B cell (primary cell): Measurements from ENCODE around the gene NDUFA6. TPM values are rescaled to one million over a fixed set of nuclear protein-coding genes. Genes with fewer than 3 reads are reported as not detected.

Source experiments
- ATAC-seq: fragments of 200-7000 bp; cut with Tn5 transposase; one replicate; pipeline ENCODE4 v1.10.0; 2021; ENCODE audit warnings: low read depth, mild to moderate bottlenecking, moderate number of reproducible peaks, moderate library complexity
- CTCF ChIA-PET: fragments of 350-600 bp; sonication (Branson Sonifier 250); formaldehyde crosslinking; loops from one replicate; lab custom pipeline; 2021; ENCODE audit warnings: antibody characterized with exemption, inconsistent platforms; lab: Charles Lee
- POLR2A ChIA-PET: fragments of 350-600 bp; sonication (Branson Sonifier 250); formaldehyde crosslinking; loops from one replicate; lab custom pipeline; 2021; ENCODE audit warnings: antibody characterized with exemption; lab: Charles Lee
- DNase-seq: peaks from one replicate; pipeline ENCODE4 v3.0.0; 2013
- H2AFZ ChIP-seq: 2 replicates; pipeline ENCODE4 v1.6.1; 2012; ENCODE audit warnings: mild to moderate bottlenecking, low read depth, low read length; ENCODE audit not compliant: insufficient read depth, poor library complexity, severe bottlenecking
- H3K27ac ChIP-seq, 2 donors: 1 replicate in 1 of 2; 2 replicates in 1 of 2; pipeline ENCODE4 v1.5.1; 2012 to 2013; ENCODE audit warnings: low read length in 2 of 2, mild to moderate bottlenecking in 2 of 2, moderate library complexity in 1 of 2
- H3K27me3 ChIP-seq, 4 experiments: fragments of 200-600 bp in 1 of 4; sonication (generic) in 1 of 4; replicated peaks in 1 of 4; 1 replicate in 2 of 4; 2 replicates in 2 of 4; pipeline versions ENCODE4 v1.6.1 to v1.7.0; 2013 to 2016; ENCODE audit warnings: low read length in 3 of 4, mild to moderate bottlenecking in 2 of 4, mixed read lengths in 1 of 4, moderate library complexity in 1 of 4; ENCODE audit not compliant: insufficient read depth in 4 of 4, control insufficient read depth in 3 of 4; ENCODE audit errors: control extremely low read depth in 1 of 4
- H3K36me3 ChIP-seq, 2 experiments: replicated peaks in 1 of 2; 1 replicate in 1 of 2; 2 replicates in 1 of 2; pipeline versions ENCODE4 v1.6.1 to v1.7.1; 2013; ENCODE audit warnings: low read length in 1 of 2; ENCODE audit not compliant: insufficient read depth in 2 of 2, control insufficient read depth in 1 of 2; ENCODE audit errors: control extremely low read depth in 1 of 2, extremely low read depth in 1 of 2
- H3K4me1 ChIP-seq, 2 donors: fragments of 200-600 bp in 1 of 2; sonication (generic) in 1 of 2; 1 replicate in 1 of 2; 2 replicates in 1 of 2; pipeline versions ENCODE4 v1.5.1 to v1.6.1; 2013 to 2017; ENCODE audit warnings: low read length in 2 of 2; ENCODE audit not compliant: control insufficient read depth in 2 of 2, insufficient read depth in 2 of 2
- H3K4me2 ChIP-seq: replicated peaks from 2 replicates; pipeline ENCODE3; 2012; ENCODE audit warnings: mild to moderate bottlenecking, low read depth, low read length; ENCODE audit not compliant: poor library complexity, severe bottlenecking
- H3K4me3 ChIP-seq, 5 experiments: fragments of 200-600 bp in 1 of 5; sonication (generic) in 1 of 5; 1 replicate in 3 of 5; 2 replicates in 2 of 5; pipeline versions ENCODE4 v1.5.1 to v1.7.0; 2011 to 2016; ENCODE audit warnings: low read length in 4 of 5, mild to moderate bottlenecking in 4 of 5, low read depth in 2 of 5, control low read depth in 1 of 5, moderate library complexity in 1 of 5; ENCODE audit not compliant: insufficient read depth in 1 of 5; ENCODE audit errors: control extremely low read depth in 1 of 5, extremely low read depth in 1 of 5
- H3K79me2 ChIP-seq: fragments of 200-600 bp; sonication (generic); one replicate; pipeline ENCODE4 v1.6.0; 2016; ENCODE audit warnings: low read length; ENCODE audit not compliant: control insufficient read depth, insufficient read depth
- H3K9ac ChIP-seq: fragments of 200-600 bp; sonication (generic); 2 replicates; pipeline ENCODE4 v1.6.1; 2017; ENCODE audit warnings: mild to moderate bottlenecking, low read length, moderate library complexity
- H3K9me3 ChIP-seq, 3 donors: one replicate each; pipeline versions ENCODE4 v1.6.1 to v1.7.1; 2013; ENCODE audit warnings: low read length in 2 of 3; ENCODE audit not compliant: control insufficient read depth in 2 of 3, insufficient read depth in 1 of 3; ENCODE audit errors: control extremely low read depth in 1 of 3
- H4K20me1 ChIP-seq: 2 replicates; pipeline ENCODE4 v1.6.0; 2012; ENCODE audit warnings: mild to moderate bottlenecking, low read length; ENCODE audit not compliant: insufficient read depth, control insufficient read depth, poor library complexity, severe bottlenecking
- H3K27ac Mint-ChIP-seq: one replicate; pipeline ENCODE4 v1.8.0; 2021; ENCODE audit warnings: mixed read lengths
- H3K27me3 Mint-ChIP-seq: one replicate; pipeline ENCODE4 v1.8.0; 2021; ENCODE audit warnings: mixed read lengths
- H3K4me1 Mint-ChIP-seq: one replicate; pipeline ENCODE4 v1.8.0; 2021; ENCODE audit warnings: mixed read lengths
- H3K4me3 Mint-ChIP-seq: one replicate; pipeline ENCODE4 v1.8.0; 2021; ENCODE audit warnings: mixed read lengths
- H3K9me3 Mint-ChIP-seq: one replicate; pipeline ENCODE4 v1.8.0; 2022; ENCODE audit warnings: mixed read lengths; ENCODE audit not compliant: insufficient read depth
- EZH2 ChIP-seq: IDR thresholded peaks from 2 replicates; pipeline ENCODE4 v1.6.1; 2012; ENCODE audit warnings: borderline replicate concordance, low read depth, mild to moderate bottlenecking, moderate library complexity, low read length; ENCODE audit not compliant: insufficient read depth, poor library complexity, severe bottlenecking
- WGBS: methylation state at CpG from one replicate; pipeline ENCODE4 v1.1.5; 2013; ENCODE audit warnings: missing lambda C conversion rate; ENCODE audit not compliant: insufficient coverage; 5-methylcytosine and 5-hydroxymethylcytosine counted together
- intact Hi-C: fragments of 100-400 bp; cut with micrococcal nuclease; formaldehyde crosslinking; loops from one replicate; pipeline ENCODE4 v1.10.0; 2022
- polyA plus RNA-seq: library from polyadenylated mRNA; depleted of rRNA; stranded (reverse); fragments of >200 nt; gene quantifications from 2 replicates; pipeline ENCODE4 v1.2.3, GENCODE V29; 2012
- total RNA-seq, 2 donors: library from RNA; stranded (reverse); fragments of 120-200 nt in 1 of 2; gene quantifications; 1 replicate in 1 of 2; 2 replicates in 1 of 2; pipeline versions ENCODE4 v1.2.3 to v1.2.4, GENCODE V29; 2013 to 2022
- TF ChIP-seq, protein P1 (sequence below): fragments of 200-600 bp; IDR thresholded peaks from one replicate; pipeline ENCODE4 v1.8.0; 2022; ENCODE audit warnings: antibody characterized with exemption, mild to moderate bottlenecking

Gene NDUFA6
- total and polyA plus RNA-seq, 2 donors (not counting 1 experiment from before 2014, with no cell fraction given) = 26.2 to 47.8 TPM

DNA sequence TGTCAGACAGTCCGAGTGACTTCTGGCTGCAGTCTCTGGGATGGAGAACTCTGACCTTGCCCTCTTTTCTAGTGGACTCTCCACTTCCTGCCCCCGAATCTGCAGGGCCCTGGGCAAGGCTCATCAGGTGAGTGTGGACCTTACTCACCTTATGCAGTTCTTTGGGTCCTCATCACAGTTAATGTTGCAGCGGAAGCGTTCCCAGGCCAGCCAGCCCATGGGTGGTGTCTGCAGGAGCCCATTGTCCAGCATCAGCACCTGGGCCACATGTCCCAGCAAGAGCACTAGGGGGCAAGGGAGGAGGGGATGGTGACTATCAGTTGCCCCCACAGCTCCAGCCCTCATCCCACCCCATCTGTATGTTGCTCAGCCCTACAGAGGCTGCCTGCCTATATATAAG, 22.3 kb downstream of the NDUFA6 start:
- H3K36me3 ChIP-seq = peaks cover 0 to 18% of the 10 kb centered on the region in 2 experiments
- peaks cover 12 to 17% of the 10 kb centered on the region in 2 donors for H3K4me1 ChIP-seq
- DNase-seq = no peak
- H3K4me3 Mint-ChIP-seq = no peak overlapping the region
- no peaks in the 10 kb centered on the region for H3K9me3 Mint-ChIP-seq
- H3K27me3 ChIP-seq = no peaks in the 10 kb centered on the region
- no peak for ATAC-seq
- no peak overlapping the region for H3K4me2 ChIP-seq
- H3K27ac Mint-ChIP-seq = no peak overlapping the region
- no peak overlapping the region for H3K27ac ChIP-seq
- no peak overlapping the region for H3K4me3 ChIP-seq
- H3K4me1 Mint-ChIP-seq = peaks cover 35% of the 10 kb centered on the region
- no peaks in the 10 kb centered on the region for H3K79me2 ChIP-seq
- no peak overlapping the region for H2AFZ ChIP-seq
- ChIA-PET POLR2A (no interaction called here), CTCF (no interaction called here)
- 97% methylated on average over 4 of the region's 4 CpGs for WGBS
- H3K27me3 Mint-ChIP-seq = no peaks in the 10 kb centered on the region
- H3K9ac ChIP-seq = no peak overlapping the region
- intact Hi-C loops = no loop called here
- TF ChIP-seq, protein P1, sequence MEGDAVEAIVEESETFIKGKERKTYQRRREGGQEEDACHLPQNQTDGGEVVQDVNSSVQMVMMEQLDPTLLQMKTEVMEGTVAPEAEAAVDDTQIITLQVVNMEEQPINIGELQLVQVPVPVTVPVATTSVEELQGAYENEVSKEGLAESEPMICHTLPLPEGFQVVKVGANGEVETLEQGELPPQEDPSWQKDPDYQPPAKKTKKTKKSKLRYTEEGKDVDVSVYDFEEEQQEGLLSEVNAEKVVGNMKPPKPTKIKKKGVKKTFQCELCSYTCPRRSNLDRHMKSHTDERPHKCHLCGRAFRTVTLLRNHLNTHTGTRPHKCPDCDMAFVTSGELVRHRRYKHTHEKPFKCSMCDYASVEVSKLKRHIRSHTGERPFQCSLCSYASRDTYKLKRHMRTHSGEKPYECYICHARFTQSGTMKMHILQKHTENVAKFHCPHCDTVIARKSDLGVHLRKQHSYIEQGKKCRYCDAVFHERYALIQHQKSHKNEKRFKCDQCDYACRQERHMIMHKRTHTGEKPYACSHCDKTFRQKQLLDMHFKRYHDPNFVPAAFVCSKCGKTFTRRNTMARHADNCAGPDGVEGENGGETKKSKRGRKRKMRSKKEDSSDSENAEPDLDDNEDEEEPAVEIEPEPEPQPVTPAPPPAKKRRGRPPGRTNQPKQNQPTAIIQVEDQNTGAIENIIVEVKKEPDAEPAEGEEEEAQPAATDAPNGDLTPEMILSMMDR = no peak
- H4K20me1 ChIP-seq = no peaks in the 10 kb centered on the region
- no peaks in the 10 kb centered on the region for H3K9me3 ChIP-seq

DNA sequence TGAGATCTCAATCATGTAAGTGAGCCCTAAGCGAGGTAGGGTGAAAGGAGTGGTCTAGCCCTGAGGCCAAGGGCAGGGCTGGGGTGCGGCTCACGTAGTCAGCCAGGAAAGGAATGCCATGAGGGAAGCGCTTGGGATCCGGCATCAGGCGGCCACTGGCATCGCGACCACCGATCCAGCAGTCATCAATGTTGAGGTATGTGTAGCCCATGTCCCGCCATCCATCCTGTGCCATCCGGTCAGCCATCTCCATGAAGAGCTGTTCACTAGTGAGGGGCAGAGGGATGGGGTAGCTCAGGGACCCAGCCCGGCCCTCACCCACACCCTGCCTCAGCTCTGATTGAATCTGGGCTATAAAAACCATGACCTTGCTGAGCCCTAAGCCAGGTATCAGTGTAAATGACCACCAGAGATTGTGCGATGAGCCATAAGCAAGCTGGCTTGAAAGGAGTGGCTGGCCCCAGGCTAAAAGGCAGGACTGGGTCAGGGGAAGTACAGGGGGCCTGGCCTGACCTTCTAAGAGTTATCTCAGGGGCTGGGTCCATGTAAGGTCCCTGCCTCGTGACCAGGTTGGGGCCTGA, 22.8 kb downstream of the NDUFA6 start:
- no peak overlapping the region for H3K9ac ChIP-seq
- H3K36me3 ChIP-seq = peaks cover 0 to 18% of the 10 kb centered on the region in 2 experiments
- Mint-ChIP-seq H3K27me3 (no peaks in the 10 kb centered on the region), H3K4me3 (no peak overlapping the region), H3K9me3 (no peaks in the 10 kb centered on the region), H3K4me1 (peaks cover 30% of the 10 kb centered on the region), H3K27ac (peak overlapping the region; percentile 26)
- TF ChIP-seq, protein P1 = no peak
- no peak for TF ChIP-seq EZH2
- H2AFZ ChIP-seq = no peak overlapping the region
- H3K27me3 ChIP-seq = no peaks in the 10 kb centered on the region
- peaks cover 12 to 17% of the 10 kb centered on the region in 2 donors for H3K4me1 ChIP-seq
- DNase-seq (no peak), ATAC-seq (no peak)
- H3K79me2 ChIP-seq = no peaks in the 10 kb centered on the region
- no peaks in the 10 kb centered on the region for H4K20me1 ChIP-seq
- ChIA-PET CTCF (interaction anchor here (0.6 kb wide), 1 partner anchor 379 kb away, joined by 3 read pairs; the partner anchor contains the start of gene SNU13), POLR2A (no interaction called here)
- intact Hi-C loops = no loop called here
- H3K27ac ChIP-seq = no peak overlapping the region
- H3K4me3 ChIP-seq = no peak overlapping the region
- 93% methylated on average over 13 of the region's 14 CpGs for WGBS
- no peaks in the 10 kb centered on the region for H3K9me3 ChIP-seq
- no peak overlapping the region for H3K4me2 ChIP-seq
